Thoracic aorta (tissue), 2 donors: ENCODE measurements around the gene FGGY. TPM values are rescaled to one million over a fixed set of nuclear protein-coding genes. Genes with fewer than 3 reads are reported as not detected.

ENCODE experiments used
- ATAC-seq: fragments of 150-250 bp; one replicate; pipeline ENCODE4 v1.8.0; 2017; ENCODE audit warnings: low read depth; ENCODE audit not compliant: insufficient number of reproducible peaks, low FRiP score
- DNase-seq: peaks from one replicate; pipeline ENCODE4 v3.0.0-alpha.2; 2020; ENCODE audit warnings: low spot score
- H3K27ac ChIP-seq, 2 donors: fragments of 200-600 bp; sonication (generic); 1 replicate in 1 of 2; 2 replicates in 1 of 2; pipeline ENCODE4 v1.5.1; 2016; ENCODE audit warnings: mild to moderate bottlenecking in 2 of 2, moderate library complexity in 2 of 2
- H3K27me3 ChIP-seq: fragments of 200-600 bp; sonication (generic); replicated peaks from 2 replicates; pipeline ENCODE4 v1.6.0; 2016; ENCODE audit warnings: mild to moderate bottlenecking; ENCODE audit not compliant: insufficient read depth
- H3K36me3 ChIP-seq: fragments of 200-600 bp; sonication (generic); one replicate; pipeline ENCODE4 v1.5.1; 2016
- H3K4me1 ChIP-seq, 2 donors: fragments of 200-600 bp; sonication (generic); 1 replicate in 1 of 2; 2 replicates in 1 of 2; pipeline versions ENCODE4 v1.5.1 to v1.6.0; 2016; ENCODE audit warnings: low read depth in 2 of 2, mild to moderate bottlenecking in 1 of 2; ENCODE audit not compliant: control insufficient read depth in 1 of 2
- H3K4me3 ChIP-seq: fragments of 200-600 bp; sonication (generic); 2 replicates; pipeline ENCODE4 v1.5.1; 2016; ENCODE audit warnings: mild to moderate bottlenecking
- H3K9me3 ChIP-seq: fragments of 200-600 bp; sonication (generic); 2 replicates; pipeline ENCODE4 v1.5.1; 2016
- total RNA-seq, 2 donors: library from RNA; depleted of rRNA; stranded (reverse); fragments of >200 nt; gene quantifications; one replicate each; pipeline versions ENCODE4 v1.1.0 to v1.2.3, GENCODE V29; 2016
- TF ChIP-seq, protein P1 (sequence below): fragments of 200-600 bp; sonication (generic); IDR thresholded peaks from one replicate; pipeline ENCODE4 v1.5.1; 2019; ENCODE audit warnings: antibody characterized with exemption

FGGY gene
- total RNA-seq, 2 donors from 2014 or later, result 6.5 to 9.9 TPM

DNA sequence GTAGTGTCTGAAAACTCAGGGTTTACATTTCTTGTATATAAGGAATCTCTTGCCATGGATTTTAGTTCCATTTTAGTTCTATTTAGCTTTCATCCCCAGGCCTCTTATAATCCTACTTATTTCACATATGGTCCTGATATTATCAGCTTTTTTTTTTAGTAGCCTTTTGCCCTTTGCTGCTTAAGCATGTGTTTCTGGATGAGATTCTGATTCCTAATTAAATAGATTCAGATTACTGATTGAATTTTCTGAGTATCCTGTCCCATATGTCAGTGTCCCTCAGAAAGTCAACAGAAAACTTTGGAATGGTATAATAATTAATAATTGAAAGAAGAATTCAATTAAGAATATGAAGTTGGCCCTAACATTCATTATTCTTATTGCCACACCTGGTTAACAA is 383.1 kb downstream of the FGGY start:
- H3K4me1 ChIP-seq, result peaks cover 0 to 3% of the 10 kb centered on the region in 2 donors
- TF ChIP-seq, protein P1, sequence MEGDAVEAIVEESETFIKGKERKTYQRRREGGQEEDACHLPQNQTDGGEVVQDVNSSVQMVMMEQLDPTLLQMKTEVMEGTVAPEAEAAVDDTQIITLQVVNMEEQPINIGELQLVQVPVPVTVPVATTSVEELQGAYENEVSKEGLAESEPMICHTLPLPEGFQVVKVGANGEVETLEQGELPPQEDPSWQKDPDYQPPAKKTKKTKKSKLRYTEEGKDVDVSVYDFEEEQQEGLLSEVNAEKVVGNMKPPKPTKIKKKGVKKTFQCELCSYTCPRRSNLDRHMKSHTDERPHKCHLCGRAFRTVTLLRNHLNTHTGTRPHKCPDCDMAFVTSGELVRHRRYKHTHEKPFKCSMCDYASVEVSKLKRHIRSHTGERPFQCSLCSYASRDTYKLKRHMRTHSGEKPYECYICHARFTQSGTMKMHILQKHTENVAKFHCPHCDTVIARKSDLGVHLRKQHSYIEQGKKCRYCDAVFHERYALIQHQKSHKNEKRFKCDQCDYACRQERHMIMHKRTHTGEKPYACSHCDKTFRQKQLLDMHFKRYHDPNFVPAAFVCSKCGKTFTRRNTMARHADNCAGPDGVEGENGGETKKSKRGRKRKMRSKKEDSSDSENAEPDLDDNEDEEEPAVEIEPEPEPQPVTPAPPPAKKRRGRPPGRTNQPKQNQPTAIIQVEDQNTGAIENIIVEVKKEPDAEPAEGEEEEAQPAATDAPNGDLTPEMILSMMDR, result no peak
- no peak for ATAC-seq
- H3K4me3 ChIP-seq, result no peak overlapping the region
- H3K27me3 ChIP-seq, result no peaks in the 10 kb centered on the region
- no peaks in the 10 kb centered on the region for H3K36me3 ChIP-seq
- no peak for DNase-seq
- H3K9me3 ChIP-seq, result no peaks in the 10 kb centered on the region
- H3K27ac ChIP-seq, result no peak overlapping the region

- ATAC-seq (no peak), DNase-seq (no peak)
- Histone ChIP-seq H3K9me3 (no peaks in the 10 kb centered on the region), H3K27me3 (no peaks in the 10 kb centered on the region), H3K27ac (no peak overlapping the region), H3K4me3 (no peak overlapping the region), H3K4me1 (no peaks in the 10 kb centered on the region), H3K36me3 (no peaks in the 10 kb centered on the region)
- TF ChIP-seq, protein P1, result no peak
These were observed 385.6 kb downstream of the FGGY start for GRCh38 chr1:59682396-59683080.

DNA sequence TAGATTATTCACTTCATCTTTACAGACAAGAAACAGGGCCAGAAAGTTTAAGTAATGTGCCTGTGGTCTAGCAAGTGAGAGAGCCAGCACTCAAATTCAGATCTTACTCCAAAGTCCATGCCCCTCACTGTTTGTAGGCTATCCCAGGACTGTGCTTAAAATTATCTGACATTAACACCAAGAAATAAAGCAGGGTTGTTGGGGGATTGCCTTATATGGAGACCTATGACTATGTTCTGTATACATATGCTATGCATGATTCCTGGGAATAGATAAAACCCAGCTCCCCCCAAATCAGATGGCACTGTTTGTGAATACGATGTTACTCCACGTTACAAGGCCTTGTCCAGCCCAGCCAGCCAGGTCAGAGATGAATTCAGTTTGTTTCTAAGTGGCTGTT is 386.3 kb downstream of the FGGY start:
- DNase-seq (no peak), ATAC-seq (no peak)
- TF ChIP-seq, protein P1, result no peak
- Histone ChIP-seq H3K4me3 (no peak overlapping the region), H3K27ac (no peak overlapping the region), H3K27me3 (no peaks in the 10 kb centered on the region), H3K36me3 (no peaks in the 10 kb centered on the region), H3K9me3 (no peaks in the 10 kb centered on the region), H3K4me1 (no peaks in the 10 kb centered on the region)

GRCh38 chr1:59684698-59685097 is 387.8 kb downstream of the FGGY start:
- Histone ChIP-seq H3K36me3 (no peaks in the 10 kb centered on the region), H3K4me1 (no peaks in the 10 kb centered on the region), H3K27me3 (no peaks in the 10 kb centered on the region), H3K27ac (no peak overlapping the region), H3K4me3 (no peak overlapping the region), H3K9me3 (no peaks in the 10 kb centered on the region)
- DNase-seq (no peak), ATAC-seq (no peak)
- TF ChIP-seq, protein P1, result no peak

- DNase-seq (no peak), ATAC-seq (no peak)
- Histone ChIP-seq H3K27me3 (no peaks in the 10 kb centered on the region), H3K36me3 (no peaks in the 10 kb centered on the region), H3K9me3 (no peaks in the 10 kb centered on the region), H3K27ac (no peak overlapping the region), H3K4me3 (no peak overlapping the region), H3K4me1 (no peaks in the 10 kb centered on the region)
- TF ChIP-seq, protein P1, result no peak
These were observed 388.2 kb downstream of the FGGY start for GRCh38 chr1:59685101-59685500.
